Measurements from ENCODE around the gene DAAM1.

The DAAM1 gene

GRCh38 chr14:59183150-59183549 is 5.3 kb upstream of the DAAM1 start:
- Histone ChIP-seq H3K9me3 (ENCODE audit: insufficient read depth, low read length, severe bottlenecking) (no peaks in the 10 kb centered on the region), H3K4me3 (ENCODE audit: low read depth in 1 of 2, low read length in 2 of 2) (no peak overlapping the region), H3K9ac (ENCODE audit: low read depth, low read length) (no peak overlapping the region), H3K27ac (ENCODE audit: low read length) (no peak overlapping the region), H4K20me1 (ENCODE audit: insufficient read depth, low read length) (no peaks in the 10 kb centered on the region), H3K27me3 (ENCODE audit: insufficient read depth, low read length, poor library complexity) (peaks cover 52% of the 10 kb centered on the region), H3K79me2 (ENCODE audit: insufficient read depth, low read length) (no peaks in the 10 kb centered on the region), H3K4me2 (ENCODE audit: insufficient read depth, low read length) (no peak overlapping the region), H2AFZ (ENCODE audit: low read depth, low read length) (no peak overlapping the region), H3K36me3 (ENCODE audit: insufficient read depth, low read length) (no peaks in the 10 kb centered on the region), H3K4me1 (ENCODE audit: insufficient read depth, low read length) (peaks cover 11% of the 10 kb centered on the region)
- ATAC-seq (ENCODE audit: insufficient read depth, low read depth) (no peak), DNase-seq (no peak)
- no peak for TF ChIP-seq EZH2 (IDR thresholded peaks at IDR 0.05; ENCODE audit: borderline replicate concordance, low read depth, low read length, severe bottlenecking)
- TF ChIP-seq CTCF (IDR thresholded peaks at IDR 0.05; ENCODE audit: borderline replicate concordance, extremely low read depth, low read length, poor library complexity, severe bottlenecking) = no peak

GRCh38 chr14:59184396-59184795 is 4.1 kb upstream of the DAAM1 start:
- Histone ChIP-seq H3K27me3 (ENCODE audit: insufficient read depth, low read length, poor library complexity) (peaks cover 49% of the 10 kb centered on the region), H2AFZ (ENCODE audit: low read depth, low read length) (no peak overlapping the region), H3K9me3 (ENCODE audit: insufficient read depth, low read length, severe bottlenecking) (no peaks in the 10 kb centered on the region), H3K27ac (ENCODE audit: low read length) (no peak overlapping the region), H3K79me2 (ENCODE audit: insufficient read depth, low read length) (no peaks in the 10 kb centered on the region), H3K4me2 (ENCODE audit: insufficient read depth, low read length) (no peak overlapping the region), H4K20me1 (ENCODE audit: insufficient read depth, low read length) (peaks cover under 1% of the 10 kb centered on the region; the same call in 1 of the 2 replicates), H3K4me1 (ENCODE audit: insufficient read depth, low read length) (peaks cover 13% of the 10 kb centered on the region), H3K9ac (ENCODE audit: low read depth, low read length) (no peak overlapping the region), H3K4me3 (ENCODE audit: low read depth in 1 of 2, low read length in 2 of 2) (no peak overlapping the region), H3K36me3 (ENCODE audit: insufficient read depth, low read length) (no peaks in the 10 kb centered on the region)
- DNase-seq (no peak), ATAC-seq (ENCODE audit: insufficient read depth, low read depth) (no peak)
- TF ChIP-seq EZH2 (IDR thresholded peaks at IDR 0.05; ENCODE audit: borderline replicate concordance, low read depth, low read length, severe bottlenecking) (no peak), CTCF (IDR thresholded peaks at IDR 0.05; ENCODE audit: borderline replicate concordance, extremely low read depth, low read length, poor library complexity, severe bottlenecking) (no peak)

- Histone ChIP-seq H3K4me3 (ENCODE audit: low read depth in 1 of 2, low read length in 2 of 2) (no peak overlapping the region), H3K79me2 (ENCODE audit: insufficient read depth, low read length) (no peaks in the 10 kb centered on the region), H3K4me1 (ENCODE audit: insufficient read depth, low read length) (peaks cover 26% of the 10 kb centered on the region), H3K9me3 (ENCODE audit: insufficient read depth, low read length, severe bottlenecking) (no peaks in the 10 kb centered on the region), H3K4me2 (ENCODE audit: insufficient read depth, low read length) (no peak overlapping the region), H4K20me1 (ENCODE audit: insufficient read depth, low read length) (peaks cover 13% of the 10 kb centered on the region; the same call in 1 of the 2 replicates), H3K27me3 (ENCODE audit: insufficient read depth, low read length, poor library complexity) (peaks cover 53% of the 10 kb centered on the region), H3K36me3 (ENCODE audit: insufficient read depth, low read length) (no peaks in the 10 kb centered on the region), H2AFZ (ENCODE audit: low read depth, low read length) (no peak overlapping the region), H3K27ac (ENCODE audit: low read length) (no peak overlapping the region), H3K9ac (ENCODE audit: low read depth, low read length) (no peak overlapping the region)
- DNase-seq (no peak), ATAC-seq (ENCODE audit: insufficient read depth, low read depth) (no peak)
- TF ChIP-seq EZH2 (IDR thresholded peaks at IDR 0.05; ENCODE audit: borderline replicate concordance, low read depth, low read length, severe bottlenecking) (no peak), CTCF (IDR thresholded peaks at IDR 0.05; ENCODE audit: borderline replicate concordance, extremely low read depth, low read length, poor library complexity, severe bottlenecking) (no peak)
Observed at GRCh38 chr14:59185676-59186075, 2.8 kb upstream of the DAAM1 start.

- H2AFZ ChIP-seq (ENCODE audit: low read depth, low read length) = no peak overlapping the region
- no peak for DNase-seq
- no peaks in the 10 kb centered on the region for H3K79me2 ChIP-seq (ENCODE audit: insufficient read depth, low read length)
- ATAC-seq (ENCODE audit: insufficient read depth, low read depth) = no peak
- H3K9me3 ChIP-seq (ENCODE audit: insufficient read depth, low read length, severe bottlenecking) = no peaks in the 10 kb centered on the region
- H3K4me3 ChIP-seq (ENCODE audit: low read depth in 1 of 2, low read length in 2 of 2) = no peak overlapping the region
- H3K9ac ChIP-seq (ENCODE audit: low read depth, low read length) = no peak overlapping the region
- H3K4me1 ChIP-seq (ENCODE audit: insufficient read depth, low read length) = peaks cover 26% of the 10 kb centered on the region
- peaks cover 53% of the 10 kb centered on the region for H3K27me3 ChIP-seq (ENCODE audit: insufficient read depth, low read length, poor library complexity)
- peaks cover 13% of the 10 kb centered on the region; the same call in 1 of the 2 replicates for H4K20me1 ChIP-seq (ENCODE audit: insufficient read depth, low read length)
- no peak overlapping the region for H3K27ac ChIP-seq (ENCODE audit: low read length)
- TF ChIP-seq EZH2 (IDR thresholded peaks at IDR 0.05; ENCODE audit: borderline replicate concordance, low read depth, low read length, severe bottlenecking) (no peak), CTCF (IDR thresholded peaks at IDR 0.05; ENCODE audit: borderline replicate concordance, extremely low read depth, low read length, poor library complexity, severe bottlenecking) (no peak)
- no peak overlapping the region for H3K4me2 ChIP-seq (ENCODE audit: insufficient read depth, low read length)
- H3K36me3 ChIP-seq (ENCODE audit: insufficient read depth, low read length) = no peaks in the 10 kb centered on the region
Observed at GRCh38 chr14:59186306-59186705, 2.2 kb upstream of the DAAM1 start.
